ENCODE results near the gene CARM1. TPM values are rescaled to one million over a fixed set of nuclear protein-coding genes. Genes with fewer than 3 reads are reported as not detected.

Gene CARM1
- polyA plus RNA-seq, 2 of the 4 experiments (the other 2 are of a cell fraction) = 15.2 to 32.2 TPM

GRCh38 chr19:10823690-10824089 is 47.7 kb upstream of the CARM1 start:
- Histone ChIP-seq H3K9me3 (no peaks in the 10 kb centered on the region), H3K4me3 (no peak overlapping the region), H3K27ac (no peak overlapping the region), H3K4me1 (no peaks in the 10 kb centered on the region), H3K4me2 (no peak overlapping the region)
- no CpG with 5 or more reads among the region's 12 CpGs for WGBS (ENCODE audit: missing lambda C conversion rate)
- no peak for FAIRE-seq
- TF ChIP-seq, protein P1, sequence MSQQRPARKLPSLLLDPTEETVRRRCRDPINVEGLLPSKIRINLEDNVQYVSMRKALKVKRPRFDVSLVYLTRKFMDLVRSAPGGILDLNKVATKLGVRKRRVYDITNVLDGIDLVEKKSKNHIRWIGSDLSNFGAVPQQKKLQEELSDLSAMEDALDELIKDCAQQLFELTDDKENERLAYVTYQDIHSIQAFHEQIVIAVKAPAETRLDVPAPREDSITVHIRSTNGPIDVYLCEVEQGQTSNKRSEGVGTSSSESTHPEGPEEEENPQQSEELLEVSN (IDR thresholded peaks at IDR 0.05; ENCODE audit: borderline replicate concordance, low read depth) = no peak
- ChIA-PET POLR2A (no interaction called here), CTCF (interaction anchor here (0.7 to 1.9 kb wide), 4 partner anchors 29 to 106 kb away, joined by 3 to 7 read pairs (median 4); partner anchors contain the start of gene DNM2)
- no peak for DNase-seq (ENCODE audit: low read depth in 1 of 2, low spot score in 1 of 2)
- ATAC-seq = no peak

GRCh38 chr19:10826231-10826630 is 45.1 kb upstream of the CARM1 start:
- no peak for FAIRE-seq
- CTCF ChIA-PET = interaction anchor here (4.7 kb wide), 1 partner anchor 108 kb away, joined by 21 read pairs; the partner anchor contains the start of gene DNM2
- H3K9me3 ChIP-seq = no peaks in the 10 kb centered on the region
- DNase-seq (ENCODE audit: low read depth in 1 of 2, low spot score in 1 of 2) = no peak
- ATAC-seq = no peak
- H3K27ac ChIP-seq = no peak overlapping the region
- POLR2A ChIA-PET = no interaction called here
- H3K4me1 ChIP-seq = no peaks in the 10 kb centered on the region
- WGBS (ENCODE audit: missing lambda C conversion rate) = 92% methylated on average over 6 of the region's 7 CpGs
- H3K4me3 ChIP-seq = no peak overlapping the region
- TF ChIP-seq MAFK (IDR thresholded peaks at IDR 0.05; ENCODE audit: partially characterized antibody) (no peak), USF2 (IDR thresholded peaks at IDR 0.05) (no peak), ELK1 (IDR thresholded peaks at IDR 0.05; ENCODE audit: low read depth, low read length) (no peak), BHLHE40 (IDR thresholded peaks at IDR 0.05; ENCODE audit: low read depth, low read length) (no peak), EHF (CRISPR knock-in tag; IDR thresholded peaks at IDR 0.05) (no peak), HDAC2 (IDR thresholded peaks at IDR 0.05) (no peak), ZNF302 (CRISPR knock-in tag; IDR thresholded peaks at IDR 0.05) (no peak), FOXS1 (CRISPR knock-in tag; IDR thresholded peaks at IDR 0.05) (no peak), HEYL (CRISPR knock-in tag; IDR thresholded peaks at IDR 0.05) (no peak), JUNB (IDR thresholded peaks at IDR 0.05) (no peak), NR3C1 (IDR thresholded peaks at IDR 0.05) (no peak), RNF2 (IDR thresholded peaks at IDR 0.05; ENCODE audit: borderline replicate concordance, low read depth) (no peak), JUN (IDR thresholded peaks at IDR 0.05) (no peak)
- H3K4me2 ChIP-seq = no peak overlapping the region

DNA sequence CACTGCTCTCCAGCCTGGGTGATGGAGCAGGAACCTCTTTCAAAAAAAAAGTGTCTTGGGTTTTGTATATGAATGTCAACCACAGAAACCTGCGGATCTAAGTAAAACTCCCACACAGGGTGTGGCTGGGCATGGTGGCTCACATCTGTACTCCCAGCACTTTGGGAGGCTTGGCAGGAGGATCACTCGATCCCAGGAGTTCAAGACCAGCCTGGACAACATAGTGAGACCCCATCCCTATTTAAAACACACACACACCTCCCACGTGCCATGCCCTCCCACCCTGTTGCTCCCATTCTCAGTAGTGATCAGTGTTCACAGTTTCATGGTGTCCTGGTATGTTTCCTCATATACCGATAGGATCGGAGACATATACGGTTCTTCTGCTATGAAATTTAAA is 44.5 kb upstream of the CARM1 start:
- WGBS (ENCODE audit: missing lambda C conversion rate) = 91% methylated on average over 6 of the region's 6 CpGs
- CTCF ChIA-PET = interaction anchor here (0.6 to 4.7 kb wide), 3 partner anchors 37 to 1705 kb away, joined by 3 to 21 read pairs (median 16); partner anchors contain the start of gene DNM2
- Histone ChIP-seq H3K4me2 (no peak overlapping the region), H3K4me3 (no peak overlapping the region), H3K9me3 (no peaks in the 10 kb centered on the region), H3K27ac (no peak overlapping the region), H3K4me1 (no peaks in the 10 kb centered on the region)
- FAIRE-seq (no peak), ATAC-seq (no peak), DNase-seq (ENCODE audit: low read depth in 1 of 2, low spot score in 1 of 2) (no peak)
- POLR2A ChIA-PET = no interaction called here
- TF ChIP-seq ZC3H11A (IDR thresholded peaks at IDR 0.05) = no peak
- TF ChIP-seq, protein P2, sequence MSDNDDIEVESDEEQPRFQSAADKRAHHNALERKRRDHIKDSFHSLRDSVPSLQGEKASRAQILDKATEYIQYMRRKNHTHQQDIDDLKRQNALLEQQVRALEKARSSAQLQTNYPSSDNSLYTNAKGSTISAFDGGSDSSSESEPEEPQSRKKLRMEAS (IDR thresholded peaks at IDR 0.05) = no peak
- TF ChIP-seq ZFP36 (IDR thresholded peaks at IDR 0.05; ENCODE audit: borderline replicate concordance, partially characterized antibody) = no peak
- no peak for TF ChIP-seq EHF (CRISPR knock-in tag; IDR thresholded peaks at IDR 0.05)
- no peak for TF ChIP-seq RAD21 (conservative IDR thresholded peaks at IDR 0.05 in 1 of 2, IDR thresholded peaks at IDR 0.05 in 1 of 2)
- TF ChIP-seq USF2 (IDR thresholded peaks at IDR 0.05) = no peak

All from A549 (cell line).